GM23248 (cell line): ENCODE data around the gene ATXN7L1.

ENCODE experiments used
- EZH2 ChIP-seq: fragments of 200-600 bp; sonication (generic); IDR thresholded peaks from 2 replicates; pipeline ENCODE4 v1.6.1; 2018; ENCODE audit warnings: antibody characterized with exemption, mild to moderate bottlenecking; ENCODE audit not compliant: insufficient read depth, poor library complexity, severe bottlenecking
- EZH2phosphoT487 ChIP-seq: fragments of 200-600 bp; sonication (generic); IDR thresholded peaks from 2 replicates; pipeline ENCODE4 v1.6.1; 2018; ENCODE audit warnings: antibody characterized with exemption, moderate library complexity, mild to moderate bottlenecking, low read depth; ENCODE audit not compliant: insufficient read depth

- TF ChIP-seq EZH2: no peak
- TF ChIP-seq EZH2phosphoT487: no peak
Observed at GRCh38 chr7:105618016-105618296, 258.4 kb downstream of the ATXN7L1 start.
